ENCODE data around the gene BCR. TPM values are rescaled to one million over a fixed set of nuclear protein-coding genes. Genes with fewer than 3 reads are reported as not detected.

Gene BCR
- total RNA-seq, 4 donors from 2014 or later: 70.5 to 102 (median 84.1) TPM

GRCh38 chr22:23277583-23278295 lies 97.4 kb downstream of the BCR start:
- WGBS, 2 donors: 76 to 93% methylated on average over 15 of the region's 15 CpGs
- no peak for TF ChIP-seq CTCF (IDR thresholded peaks at IDR 0.05)
- no peak for TF ChIP-seq POLR2A (IDR thresholded peaks at IDR 0.05)
- DNase-seq (ENCODE audit: low spot score in 2 of 2): peak in 1 of 2 donors; percentile 83
- intact Hi-C loops (cut with DNase I; ENCODE audit: low total_unique reads): no loop called here
- H3K4me3 ChIP-seq (ENCODE audit: low read depth, poor library complexity, severe bottlenecking): no peak overlapping the region

GRCh38 chr22:23278883-23279675 lies 98.8 kb downstream of the BCR start:
- TF ChIP-seq POLR2A (IDR thresholded peaks at IDR 0.05) (no peak), CTCF (IDR thresholded peaks at IDR 0.05) (no peak)
- no peak overlapping the region for H3K4me3 ChIP-seq (ENCODE audit: low read depth, poor library complexity, severe bottlenecking)
- WGBS, 2 donors: 26 to 40% methylated on average over 7 to 11 of the region's 11 CpGs
- intact Hi-C loops (cut with DNase I; ENCODE audit: low total_unique reads): no loop called here
- peak; percentile 72 to 89 for DNase-seq (ENCODE audit: low spot score in 2 of 2)

- TF ChIP-seq CTCF (IDR thresholded peaks at IDR 0.05) (no peak), POLR2A (IDR thresholded peaks at IDR 0.05) (no peak)
- intact Hi-C loops (cut with DNase I; ENCODE audit: low total_unique reads): no loop called here
- DNase-seq (ENCODE audit: low spot score in 2 of 2): peak in 1 of 2 donors; percentile 83
- 73 to 76% methylated on average over 6 of the region's 6 CpGs for WGBS, 2 donors
- H3K4me3 ChIP-seq (ENCODE audit: low read depth, poor library complexity, severe bottlenecking): no peak overlapping the region
Observed at GRCh38 chr22:23279781-23280180, 99.5 kb downstream of the BCR start.

GRCh38 chr22:23280356-23281052 lies 100.2 kb downstream of the BCR start:
- WGBS, 2 donors: 87 to 93% methylated on average over 10 to 12 of the region's 13 CpGs
- H3K4me3 ChIP-seq (ENCODE audit: low read depth, poor library complexity, severe bottlenecking): no peak overlapping the region
- intact Hi-C loops (cut with DNase I; ENCODE audit: low total_unique reads): no loop called here
- TF ChIP-seq POLR2A (IDR thresholded peaks at IDR 0.05) (no peak), CTCF (IDR thresholded peaks at IDR 0.05) (no peak)
- no peak for DNase-seq (ENCODE audit: low spot score in 2 of 2)

- 91 to 98% methylated on average over 5 to 10 of the region's 11 CpGs for WGBS, 2 donors
- no peak for DNase-seq (ENCODE audit: low spot score in 2 of 2)
- H3K4me3 ChIP-seq (ENCODE audit: low read depth, poor library complexity, severe bottlenecking): no peak overlapping the region
- intact Hi-C loops (cut with DNase I; ENCODE audit: low total_unique reads): no loop called here
- TF ChIP-seq POLR2A (IDR thresholded peaks at IDR 0.05) (no peak), CTCF (IDR thresholded peaks at IDR 0.05) (no peak)
Observed at GRCh38 chr22:23281053-23281405, 100.7 kb downstream of the BCR start.
